OCI-LY1 (cell line): ENCODE measurements around the gene SHH.

ENCODE experiments used
- CTCF ChIP-seq: fragments of 200-600 bp; sonication (generic), shearing (Covaris generic); IDR thresholded peaks from 2 replicates; pipeline ENCODE4 v1.5.1; 2017; ENCODE audit warnings: mild to moderate bottlenecking, antibody characterized with exemption, low read length, moderate library complexity, mixed read lengths
- EZH2 ChIP-seq: fragments of 200-600 bp; sonication (generic), shearing (Covaris generic); IDR thresholded peaks from 2 replicates; pipeline ENCODE4 v1.8.0; 2017; ENCODE audit warnings: borderline replicate concordance, mixed run types, mild to moderate bottlenecking, antibody characterized with exemption, low read length, moderate library complexity, mixed read lengths

- no peak for TF ChIP-seq CTCF
- no peak for TF ChIP-seq EZH2
Observed at GRCh38 chr7:155781433-155781832, 30.8 kb downstream of the SHH start.
